DMS79 treated with DMSO at 0.1 percent for 48 hours (cell line): Measurements from ENCODE around the gene OR2B6.

Experiments
- DNase-seq: peaks from one replicate; lab custom pipeline; 2025; lab: John Stamatoyannopoulos, UW

OR2B6 gene

GRCh38 chr6:28000351-28001045, 43.5 kb downstream of the OR2B6 start:
- no peak for DNase-seq

GRCh38 chr6:28001351-28001750, 44.3 kb downstream of the OR2B6 start:
- DNase-seq: no peak

- no peak for DNase-seq
These were observed 44.7 kb downstream of the OR2B6 start for GRCh38 chr6:28001751-28002150.

DNA sequence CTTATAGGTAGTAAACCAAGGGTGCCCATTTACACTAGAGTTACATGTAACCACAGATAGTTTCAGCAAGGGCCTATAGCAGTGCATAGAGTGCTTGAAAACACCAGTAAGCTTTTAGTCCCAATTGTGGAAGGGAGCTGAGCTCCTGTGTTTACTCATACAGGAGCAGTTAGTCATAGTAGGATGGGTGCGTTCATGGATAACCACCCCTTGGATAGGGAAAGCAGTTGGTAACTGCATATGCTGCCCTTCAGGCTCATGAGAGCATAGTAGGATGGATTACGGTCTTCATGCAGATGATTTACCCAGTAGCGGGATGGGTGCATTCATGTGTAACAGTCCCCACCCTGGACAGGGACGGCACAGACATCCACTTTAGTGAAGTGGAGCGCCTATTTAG, 45.1 kb downstream of the OR2B6 start:
- DNase-seq: no peak

GRCh38 chr6:28003059-28003458, 46.0 kb downstream of the OR2B6 start:
- DNase-seq: no peak

- DNase-seq: no peak
These were observed 46.6 kb downstream of the OR2B6 start for GRCh38 chr6:28003661-28004060.

DNA sequence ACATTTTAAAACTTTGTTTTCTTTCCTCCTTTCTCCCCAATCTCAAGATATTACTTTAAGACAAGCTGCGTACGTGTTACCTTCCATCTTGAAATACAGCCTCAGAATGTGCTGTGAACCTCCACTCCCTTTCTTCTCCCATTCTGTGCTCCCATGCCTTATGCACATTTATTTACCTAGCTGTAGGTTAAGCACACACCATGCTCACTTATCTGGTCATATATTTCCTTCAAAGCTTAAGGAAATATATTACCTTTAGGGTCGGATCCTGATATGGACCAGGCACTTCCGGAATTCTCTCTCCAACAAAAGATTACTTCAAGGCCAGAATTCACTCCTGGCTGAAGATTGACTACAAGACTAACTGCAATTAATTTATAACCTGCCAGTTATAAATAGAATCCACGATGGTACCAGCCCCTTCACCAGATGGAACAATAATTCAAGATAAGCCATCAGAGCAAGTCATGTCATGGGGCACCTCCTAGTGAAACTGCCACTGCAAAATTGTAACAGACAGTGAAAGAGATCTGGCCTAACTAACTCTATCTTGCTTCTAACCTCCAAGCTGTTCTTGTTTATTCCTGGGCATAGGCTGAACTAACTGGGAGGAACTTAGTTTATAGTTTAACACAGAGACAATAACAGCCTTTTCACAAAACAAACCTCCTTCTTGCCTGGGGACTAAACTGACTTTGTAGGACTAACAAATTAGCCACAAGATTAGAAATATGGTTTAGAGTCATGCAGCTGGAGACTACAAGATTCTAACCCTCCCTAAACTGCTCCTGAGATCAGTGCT, 47.5 kb downstream of the OR2B6 start:
- DNase-seq: no peak

GRCh38 chr6:28005152-28005890, 48.3 kb downstream of the OR2B6 start:
- DNase-seq: no peak

DNA sequence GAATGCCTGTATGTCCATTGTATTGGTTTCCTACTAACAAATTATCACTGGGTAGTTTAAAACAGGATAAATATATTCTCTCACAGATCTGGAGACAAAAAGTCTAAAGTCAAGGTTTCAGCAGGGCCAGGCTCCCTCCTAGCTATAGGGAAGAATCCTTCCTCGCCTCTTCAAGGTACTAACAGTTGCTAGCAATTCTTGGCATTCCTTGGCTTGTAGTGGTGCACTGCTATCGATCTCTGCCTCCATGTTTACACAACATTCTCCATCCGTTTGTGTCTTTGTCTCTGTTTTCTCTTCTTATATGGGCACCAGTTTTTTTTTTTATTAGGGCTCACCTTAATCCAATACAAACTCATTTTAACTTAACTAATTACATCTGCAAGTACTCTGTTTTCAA, 48.9 kb downstream of the OR2B6 start:
- DNase-seq: no peak
